ENCODE measurements around the gene ARHGEF5.
"Not testable (repeated sequence)": the region's sequence is repeated elsewhere in the genome, so short reads cannot be mapped to it uniquely, and the experiment has no call there.

ARHGEF5 gene

DNA sequence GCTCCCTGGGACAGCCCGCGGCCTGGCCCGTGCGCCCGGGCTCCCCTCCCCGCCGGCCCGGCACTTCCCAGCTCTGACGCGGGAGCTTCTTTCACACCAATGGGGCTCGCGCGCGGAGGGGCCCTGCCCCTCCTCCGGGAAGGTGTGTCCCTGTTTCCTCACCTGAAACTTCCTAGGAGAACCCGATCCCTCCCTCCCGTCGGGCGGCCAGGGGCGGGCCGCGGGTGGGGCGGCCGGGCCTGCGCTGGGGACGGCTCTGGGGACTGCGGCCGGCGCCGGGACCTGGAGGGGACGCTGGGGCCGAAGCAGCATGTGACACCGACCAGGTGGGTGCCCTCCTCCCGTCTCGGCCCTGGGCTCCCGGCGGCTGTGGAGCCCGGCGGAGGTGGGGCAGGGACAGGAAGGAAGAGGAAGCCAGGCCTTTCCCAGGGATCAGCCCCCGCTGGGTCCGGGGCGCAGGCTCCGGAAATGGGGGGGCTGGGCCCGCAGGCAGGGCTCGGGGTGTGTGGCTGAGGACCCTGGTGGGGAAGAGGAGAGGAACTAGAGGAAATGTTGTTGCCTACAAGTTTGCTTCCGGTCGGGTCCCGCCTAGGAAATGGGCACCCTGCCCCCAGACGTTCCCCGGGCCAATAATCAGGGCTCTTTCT is at the start of gene ARHGEF5:
ARHGEF5 (plus strand) TSS at position 227 of the 647 bp plus-strand sequence. CDS start 7,268 bp downstream, outside the sequence.
- not testable (repeated sequence) for DNase-seq

DNA sequence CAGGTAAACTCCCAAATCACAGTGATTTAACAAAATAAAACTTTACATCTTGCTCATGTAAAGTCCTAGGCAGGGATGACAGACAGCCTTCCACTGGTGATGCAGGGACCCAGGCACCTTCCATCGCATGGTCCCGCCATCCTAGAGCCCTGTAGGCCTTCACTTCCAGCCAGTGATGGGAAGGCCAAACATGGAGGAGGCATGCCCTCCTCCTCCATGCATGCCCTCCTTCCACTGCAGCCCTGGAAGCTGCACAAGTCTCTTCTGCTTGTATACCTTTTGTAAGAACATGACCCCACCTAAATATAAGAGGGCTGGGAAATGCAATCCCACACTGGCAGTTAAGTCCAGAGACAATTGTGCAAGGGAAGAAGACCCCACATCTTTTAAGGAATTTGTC is 45.5 kb upstream of the ARHGEF5 start:
- DNase-seq = not testable (repeated sequence)

DNA sequence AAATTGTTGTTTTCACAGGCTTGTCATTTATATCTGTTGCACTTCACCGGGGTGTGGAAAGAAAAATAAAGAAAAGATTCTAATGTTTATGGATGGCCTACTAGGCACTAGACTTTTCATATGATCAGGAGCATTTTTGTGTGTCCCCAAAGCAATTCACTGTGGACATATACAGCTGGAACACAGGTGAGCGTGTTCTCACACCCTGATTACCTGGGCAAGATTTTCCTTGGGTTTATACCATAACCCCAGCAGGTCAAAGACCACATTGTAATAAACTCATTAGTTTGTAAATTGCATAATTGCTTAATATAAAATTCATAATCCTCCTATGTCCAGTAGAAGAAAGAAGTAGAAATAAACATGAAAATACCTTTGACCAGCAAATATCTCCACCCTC is 44.0 kb upstream of the ARHGEF5 start:
- not testable (repeated sequence) for DNase-seq

DNA sequence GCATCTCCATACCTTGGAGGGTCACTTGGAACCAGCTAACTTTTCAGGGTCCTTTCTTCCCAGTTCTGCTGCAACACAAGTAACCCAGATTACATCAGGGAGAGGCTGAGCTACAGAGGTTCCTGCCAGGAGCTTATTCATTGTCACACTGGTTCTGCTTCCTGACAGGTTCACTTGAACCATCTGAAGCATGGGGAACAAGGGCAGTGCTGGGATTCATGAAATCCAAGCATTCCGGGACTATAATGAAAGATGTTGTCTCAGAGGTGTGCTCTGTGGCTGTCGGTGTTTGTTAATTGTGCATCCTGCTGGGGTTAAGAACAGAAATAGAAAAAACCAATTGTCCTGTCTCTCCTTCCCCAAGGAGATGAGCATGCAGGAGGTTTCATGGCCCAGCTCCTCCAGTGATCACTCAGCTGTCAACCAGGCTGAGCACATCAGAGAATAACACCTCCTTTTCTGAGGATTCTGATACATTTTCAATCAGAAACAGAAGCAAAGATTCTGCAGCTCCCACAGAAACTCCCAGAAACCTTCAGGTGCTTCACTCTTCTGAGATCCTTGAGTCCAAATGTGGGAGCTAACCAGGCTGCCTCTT is 43.2 kb upstream of the ARHGEF5 start, which contains the start of gene OR2A1:
OR2A1 (plus strand) TSS at position 548 of the 598 bp plus-strand sequence. CDS start 5,706 bp downstream, outside the sequence.
- DNase-seq = not testable (repeated sequence)

DNA sequence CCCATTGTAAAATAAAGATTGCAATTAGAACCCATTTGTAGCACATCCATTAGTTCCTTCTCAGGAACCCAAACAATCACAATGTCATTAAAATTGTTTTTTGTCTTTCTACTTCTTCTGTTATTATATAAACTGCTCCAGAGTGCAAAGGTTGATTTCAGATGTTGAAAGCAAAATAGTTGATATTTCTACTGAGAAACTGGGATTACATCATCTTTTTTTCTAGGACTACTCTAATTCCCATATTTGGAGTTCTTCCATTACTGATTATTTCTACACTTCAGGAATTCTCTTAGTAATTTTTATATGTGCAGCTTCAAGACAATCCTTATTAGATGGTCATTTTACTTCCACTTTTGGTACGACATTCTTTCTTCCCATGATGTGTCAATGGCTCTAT is 37.7 kb upstream of the ARHGEF5 start:
- DNase-seq = not testable (repeated sequence)

DNA sequence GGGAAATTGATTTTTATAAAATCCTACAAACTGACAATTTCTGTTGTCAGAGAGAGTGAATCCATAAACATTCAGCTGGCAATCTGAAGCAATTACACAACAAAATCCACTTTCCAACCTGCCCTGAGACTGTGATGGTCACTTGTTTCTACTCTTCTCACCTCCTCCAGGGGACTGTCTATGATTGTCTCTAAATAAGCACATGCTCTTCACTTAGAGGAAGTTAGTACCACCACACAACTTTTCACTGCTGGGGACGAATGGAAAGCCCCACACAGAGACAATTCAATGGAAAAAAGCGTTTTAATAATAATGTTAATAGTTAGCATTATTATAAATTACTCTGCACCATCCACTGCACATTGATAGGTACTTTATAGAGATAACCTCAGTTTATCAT is 35.7 kb upstream of the ARHGEF5 start:
- not testable (repeated sequence) for DNase-seq

DNA sequence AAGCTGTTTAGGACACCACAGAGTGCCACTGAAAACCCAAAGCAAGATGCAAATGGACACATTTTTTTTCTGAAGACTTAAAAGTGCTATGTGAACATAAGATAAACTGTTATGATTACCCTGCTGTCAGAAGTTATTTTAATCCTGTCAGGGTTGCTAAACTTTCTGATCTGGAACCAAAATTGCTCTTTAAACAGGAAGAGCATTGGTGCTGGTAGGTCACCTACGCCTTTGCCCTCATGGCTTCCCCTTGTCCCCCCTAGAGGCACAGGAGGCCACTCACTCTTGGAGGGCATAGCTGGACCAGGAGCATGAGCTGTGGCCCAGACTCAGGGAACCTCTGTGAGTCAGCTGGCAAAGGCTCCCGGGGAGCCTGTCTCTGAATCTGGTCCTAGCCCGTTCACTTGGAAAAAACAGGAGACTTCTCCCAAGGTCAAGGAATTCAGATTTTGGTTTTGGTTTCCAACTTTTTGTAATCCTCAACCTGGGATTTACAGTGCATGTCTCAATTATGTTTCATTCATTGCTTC is 33.5 kb upstream of the ARHGEF5 start:
- DNase-seq = not testable (repeated sequence)

DNA sequence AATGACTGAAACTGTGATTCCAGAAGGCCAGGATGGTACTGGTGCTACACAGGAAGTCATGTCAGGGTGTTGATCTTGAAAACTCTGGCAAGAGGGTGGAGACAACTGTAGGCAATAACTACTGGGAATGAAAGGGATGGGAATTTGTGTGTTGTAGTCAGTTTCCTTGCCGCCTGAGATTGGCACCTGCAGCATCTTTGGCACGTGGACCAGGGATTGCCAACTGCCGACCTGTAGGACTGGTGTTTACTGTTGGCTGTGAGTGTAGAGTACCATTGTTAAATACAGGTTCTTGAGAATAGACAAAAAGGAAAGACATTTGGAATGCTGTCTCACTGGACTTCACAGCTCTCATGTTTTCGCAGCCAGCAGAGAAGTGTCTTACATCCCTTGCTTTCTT is 31.8 kb upstream of the ARHGEF5 start:
- DNase-seq = not testable (repeated sequence)

DNA sequence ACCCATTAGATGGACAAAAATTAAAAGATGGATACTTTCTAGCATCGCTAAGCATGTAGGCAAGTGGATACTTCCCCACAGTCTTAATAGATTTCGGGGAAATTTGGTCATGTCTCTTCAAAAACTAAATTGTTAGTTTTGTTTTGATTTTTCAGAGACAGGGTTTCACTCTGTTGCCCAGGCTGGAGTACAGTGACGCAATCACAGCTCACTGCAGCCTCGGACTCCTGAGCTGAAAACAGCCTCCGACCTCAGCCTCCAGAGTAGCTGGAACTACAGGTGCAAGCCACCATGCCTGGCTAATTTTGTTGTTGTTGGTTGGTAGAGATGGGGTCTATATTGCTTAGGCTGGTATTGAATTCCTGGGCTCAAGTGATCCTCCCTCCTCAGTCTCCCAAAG is 29.3 kb upstream of the ARHGEF5 start:
- DNase-seq = not testable (repeated sequence)

DNA sequence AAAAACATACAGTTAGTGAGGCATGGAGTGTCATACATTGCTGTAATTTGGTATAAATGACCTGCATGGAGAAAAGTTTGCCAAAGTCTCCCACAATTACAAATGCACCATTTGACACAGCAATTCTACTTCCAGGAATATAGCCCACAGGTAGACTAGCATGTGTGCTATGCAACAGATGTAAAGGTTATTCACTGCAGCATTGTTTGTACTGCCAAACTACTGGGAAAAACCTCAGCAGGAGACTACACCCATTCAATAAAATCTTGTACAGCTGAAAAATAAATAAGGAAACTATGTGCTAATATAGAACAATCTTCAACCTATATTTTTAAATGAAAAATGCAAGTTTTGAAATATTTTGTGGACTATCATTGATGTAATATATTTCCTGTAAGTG is 25.2 kb upstream of the ARHGEF5 start:
- DNase-seq = not testable (repeated sequence)

DNA sequence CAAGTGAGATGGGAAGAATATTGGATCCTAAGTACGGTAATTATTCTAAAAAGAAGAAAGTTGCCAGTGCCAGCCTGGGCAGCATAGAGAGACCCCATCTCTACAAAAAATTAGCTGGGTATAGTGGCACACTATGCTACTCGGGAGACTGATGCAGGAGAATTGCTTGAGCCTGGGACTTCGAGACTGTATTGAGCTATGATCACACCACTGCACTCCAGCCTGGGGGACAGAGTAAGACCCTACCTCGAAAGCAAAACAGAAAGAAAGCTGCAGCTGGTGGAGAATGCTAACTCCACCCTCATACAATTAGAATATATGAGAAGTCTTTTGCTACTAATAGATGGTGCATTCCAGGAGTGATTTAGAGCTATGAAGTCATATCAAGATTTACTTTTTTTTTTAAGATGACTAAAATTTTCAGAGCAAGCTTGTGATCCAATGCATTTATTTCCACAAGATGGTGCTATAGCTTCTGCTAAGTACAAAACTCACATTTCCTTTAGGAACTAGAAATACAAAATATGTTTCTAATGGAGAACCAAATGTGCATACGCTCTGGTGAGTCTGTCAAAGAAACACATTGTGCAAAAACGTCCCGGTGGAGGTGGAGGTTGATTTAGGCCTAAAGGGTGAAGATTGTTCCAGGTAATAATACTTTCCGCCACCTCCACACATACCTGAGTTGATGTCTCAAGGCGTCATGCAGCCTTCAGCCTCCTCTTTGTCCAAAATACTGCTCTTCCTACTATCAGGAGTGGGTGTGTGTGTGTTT is 23.8 kb upstream of the ARHGEF5 start:
- DNase-seq = not testable (repeated sequence)

DNA sequence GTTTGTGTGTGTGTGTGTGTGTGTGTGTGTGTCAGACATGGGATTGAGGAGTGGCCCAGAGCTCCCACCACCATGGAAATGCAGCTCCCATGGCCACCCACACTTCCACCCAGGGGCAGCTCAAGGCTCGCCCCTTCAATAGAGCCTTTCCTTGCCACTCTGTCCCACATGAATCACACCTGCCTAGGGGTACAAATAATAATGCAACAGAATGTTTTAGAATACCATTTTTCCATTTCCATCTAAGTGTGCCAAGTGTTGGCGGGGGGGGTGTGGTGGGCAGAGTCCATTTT is 23.3 kb upstream of the ARHGEF5 start:
- not testable (repeated sequence) for DNase-seq

DNA sequence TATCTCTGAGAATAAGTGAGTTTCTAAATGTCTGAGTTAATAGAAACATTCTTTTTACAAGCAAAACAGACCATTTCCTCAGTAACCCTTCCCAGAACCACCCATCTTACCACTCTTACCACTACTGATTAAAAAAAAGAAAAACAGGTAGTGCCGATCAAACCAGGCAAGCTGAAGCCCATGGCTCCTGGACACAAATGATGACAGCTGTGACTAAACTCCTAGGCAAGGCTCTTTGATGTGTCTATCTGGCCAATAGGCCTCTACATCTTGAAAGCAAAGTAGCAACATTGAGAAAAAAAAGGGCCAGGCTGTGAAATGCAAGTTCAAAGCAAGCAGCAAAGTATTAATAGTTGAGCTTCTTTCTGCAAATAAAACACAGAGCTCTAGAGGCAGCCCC is 6.6 kb upstream of the ARHGEF5 start:
- not testable (repeated sequence) for DNase-seq

DNA sequence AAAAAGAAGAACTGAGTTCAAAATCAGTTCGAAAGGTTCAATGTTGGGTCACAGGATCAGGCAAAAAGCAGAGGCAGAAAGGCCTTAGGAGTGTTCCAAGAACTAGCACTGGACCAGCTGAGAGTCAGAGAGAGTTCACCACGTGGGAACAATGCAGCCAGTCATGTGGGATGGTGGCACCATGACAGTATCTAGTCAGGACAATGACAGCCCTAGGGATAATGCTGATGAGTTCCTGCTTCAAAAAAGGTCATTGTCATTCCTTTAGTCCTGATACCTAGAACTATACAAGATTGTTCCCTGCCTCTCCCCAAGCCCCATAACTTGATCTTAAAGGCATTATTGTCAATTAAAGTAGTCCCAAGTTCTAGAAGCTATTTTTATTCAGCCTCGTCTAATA is 3.5 kb upstream of the ARHGEF5 start:
- DNase-seq = not testable (repeated sequence)

DNA sequence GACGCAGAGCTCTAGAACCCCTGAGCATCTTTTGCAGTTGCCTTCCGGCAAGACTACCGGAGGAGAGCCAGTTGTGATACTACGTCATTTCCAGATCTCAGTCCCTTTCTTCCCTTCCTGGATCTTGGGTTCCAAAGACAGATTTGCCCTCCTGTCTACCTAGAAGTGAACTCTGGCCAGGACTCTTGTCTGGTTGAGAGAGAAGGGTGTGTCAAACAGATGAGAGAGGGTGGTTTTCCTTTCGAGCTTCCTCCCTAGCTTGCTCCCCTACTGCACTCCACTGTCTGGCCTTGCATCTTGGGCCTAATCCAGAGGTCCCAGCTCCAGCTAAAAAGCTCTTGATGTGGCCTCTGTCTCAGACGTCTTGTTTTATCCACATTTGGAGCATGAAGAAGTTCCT is 983 bp downstream of the ARHGEF5 start:
- not testable (repeated sequence) for DNase-seq

DNA sequence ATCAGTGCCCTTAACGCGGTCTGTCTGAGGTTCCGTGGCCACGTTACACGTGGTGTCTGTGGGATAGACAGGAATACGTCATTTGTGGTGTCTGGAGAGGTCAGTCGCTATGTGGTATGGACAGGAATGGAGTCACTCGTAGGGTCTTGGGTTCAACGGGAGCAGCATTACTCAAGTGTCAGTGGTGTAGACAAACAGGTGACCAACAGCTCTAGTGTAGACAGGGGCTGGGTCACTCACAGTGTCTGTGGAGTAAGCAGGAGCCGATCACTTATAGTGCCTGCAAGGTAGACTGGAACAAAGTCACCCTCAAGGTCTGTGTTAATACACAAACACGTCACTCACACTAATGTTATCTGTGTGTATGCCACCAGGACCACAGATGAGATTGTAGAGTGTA is 1.7 kb downstream of the ARHGEF5 start:
- DNase-seq = not testable (repeated sequence)

DNA sequence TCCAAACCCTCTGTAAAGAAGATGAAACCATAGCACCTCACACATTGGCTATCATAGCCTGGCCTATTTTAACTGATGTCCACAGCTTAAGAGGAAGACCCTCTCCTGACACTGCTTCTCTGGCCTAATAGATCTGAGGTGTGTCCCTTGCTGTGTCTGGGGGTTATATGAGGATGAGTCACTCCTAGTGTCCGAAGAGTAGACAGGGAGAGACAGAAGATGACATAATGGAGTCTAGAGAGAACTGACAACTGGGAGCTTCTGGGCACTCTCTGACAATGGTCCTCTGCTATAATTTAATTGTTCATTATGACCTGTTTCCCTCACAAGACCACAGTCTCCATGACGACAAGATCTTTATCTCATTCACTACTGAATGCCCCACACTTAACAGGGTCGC is 6.9 kb downstream of the ARHGEF5 start:
- not testable (repeated sequence) for DNase-seq

DNA sequence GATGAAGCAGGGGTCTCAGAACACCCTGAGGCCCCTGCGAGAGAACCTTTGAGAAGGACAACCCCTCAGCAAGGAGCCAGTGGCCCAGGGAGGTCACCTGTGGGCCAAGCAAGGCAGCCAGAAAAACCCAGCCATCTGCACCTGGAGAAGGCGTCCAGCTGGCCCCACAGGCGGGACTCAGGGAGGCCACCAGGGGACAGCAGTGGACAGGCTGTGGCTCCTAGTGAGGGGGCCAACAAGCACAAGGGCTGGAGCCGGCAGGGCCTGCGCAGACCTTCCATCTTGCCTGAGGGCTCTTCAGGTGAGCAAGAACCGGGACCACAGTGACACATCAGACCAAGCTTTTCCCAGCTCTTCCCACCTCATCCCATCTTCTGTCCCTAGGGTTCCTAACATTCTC is 10.3 kb downstream of the ARHGEF5 start:
- not testable (repeated sequence) for DNase-seq

DNA sequence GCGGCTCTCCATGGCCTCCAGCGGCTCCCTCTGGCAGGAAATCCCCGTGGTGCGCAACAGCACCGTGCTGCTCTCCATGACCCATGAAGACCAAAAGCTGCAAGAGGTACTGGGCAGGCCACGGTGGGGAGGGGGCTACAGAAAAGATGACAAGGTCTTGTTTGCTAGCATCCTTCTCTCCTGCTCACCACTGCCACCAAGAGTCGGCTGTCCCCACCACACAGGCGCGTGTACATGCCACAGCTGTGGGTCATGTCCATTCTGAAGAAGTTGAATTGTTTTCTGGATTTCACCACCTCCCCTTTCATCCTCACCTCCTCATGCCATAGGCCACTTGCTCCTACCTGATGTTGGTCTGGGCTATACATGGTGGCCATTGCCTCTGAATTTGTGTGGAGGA is 12.0 kb downstream of the ARHGEF5 start:
- not testable (repeated sequence) for DNase-seq

DNA sequence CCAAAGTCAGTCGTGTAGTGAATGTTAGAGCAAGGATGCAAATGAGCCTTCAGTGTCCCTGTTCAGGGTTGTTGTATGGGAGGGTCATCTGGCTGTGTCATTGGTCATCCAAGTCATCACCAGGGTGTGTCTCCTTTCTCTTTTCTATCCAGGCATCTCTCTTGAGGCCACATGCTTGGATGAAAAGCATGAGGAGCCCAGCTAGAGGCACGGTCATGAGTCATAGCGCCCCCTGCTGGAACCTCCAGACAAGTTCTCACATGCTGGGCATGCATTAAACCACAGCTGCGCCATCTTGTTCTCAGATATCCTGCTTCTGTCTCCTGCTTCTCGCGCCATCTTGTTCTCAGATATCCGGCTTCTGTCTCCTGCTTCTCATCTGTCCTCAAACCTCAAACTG is 14.0 kb downstream of the ARHGEF5 start:
- DNase-seq = not testable (repeated sequence)

DNA sequence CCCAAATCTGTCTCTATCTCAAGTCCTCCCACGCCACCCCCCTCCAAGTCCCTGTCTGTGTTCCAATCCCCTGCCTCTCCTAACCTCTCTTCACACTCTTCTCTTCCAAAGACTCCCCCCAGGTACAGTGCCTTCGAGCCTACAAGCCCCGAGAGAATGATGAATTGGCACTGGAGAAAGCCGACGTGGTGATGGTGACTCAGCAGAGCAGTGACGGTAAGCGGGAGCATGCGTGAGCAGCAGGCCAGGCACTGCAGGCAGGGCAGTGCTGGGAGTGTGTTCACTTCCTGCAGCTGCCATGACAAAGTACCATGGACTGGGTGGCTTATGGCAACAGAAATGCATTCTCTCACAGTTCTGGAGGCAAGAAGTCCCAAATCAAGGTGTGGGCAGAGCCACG is 23.4 kb downstream of the ARHGEF5 start:
- DNase-seq = no peak

DNA sequence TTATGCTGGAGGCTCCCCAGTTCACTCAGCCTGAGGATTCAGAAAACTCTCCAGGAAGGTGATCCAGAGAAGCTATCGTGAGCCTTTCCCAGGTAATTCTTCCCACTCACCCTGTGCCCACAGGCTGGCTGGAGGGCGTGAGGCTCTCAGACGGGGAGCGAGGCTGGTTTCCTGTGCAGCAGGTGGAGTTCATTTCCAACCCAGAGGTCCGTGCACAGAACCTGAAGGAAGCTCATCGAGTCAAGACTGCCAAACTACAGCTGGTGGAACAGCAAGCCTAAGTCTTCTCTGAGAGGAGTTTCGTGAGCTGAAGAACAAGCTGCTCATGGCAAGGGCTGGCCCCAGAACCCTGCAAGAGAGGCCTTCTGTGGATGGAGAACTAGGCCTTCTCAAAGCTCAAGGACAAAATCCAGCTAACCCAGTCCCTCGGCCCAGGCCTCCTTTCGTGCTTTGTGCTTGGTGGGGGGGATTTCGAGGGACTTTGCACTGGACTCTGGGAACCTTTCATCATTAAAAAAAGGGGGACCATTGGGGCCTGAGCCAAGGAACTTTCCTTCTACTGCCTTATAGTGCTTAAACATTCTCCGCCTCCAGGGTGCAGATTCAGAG is 24.7 kb downstream of the ARHGEF5 start:
- no peak for DNase-seq

DNA sequence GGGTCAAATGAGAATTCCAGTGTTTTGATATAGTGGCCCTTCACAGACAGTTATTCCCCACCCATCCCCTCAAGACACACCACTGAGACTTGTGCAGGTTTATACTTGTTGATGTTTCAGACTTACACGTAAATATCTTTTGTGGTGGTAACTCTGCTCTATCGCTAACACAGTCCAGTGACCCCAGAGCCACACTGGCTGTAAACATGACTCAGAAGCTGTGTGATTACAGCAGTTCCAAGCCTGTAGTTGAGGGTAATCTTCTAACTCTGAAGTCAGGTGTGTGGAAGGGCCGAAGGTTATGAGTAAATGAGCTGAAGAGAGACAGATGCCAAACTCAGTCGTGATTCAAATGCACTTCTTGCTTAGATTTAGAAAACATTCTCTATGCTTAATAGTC is 28.9 kb downstream of the ARHGEF5 start:
- DNase-seq = no peak
